Measurements from ENCODE around the gene MYBPHL. TPM values are rescaled to one million over a fixed set of nuclear protein-coding genes. Genes with fewer than 3 reads are reported as not detected.

Gene MYBPHL
- polyA plus RNA-seq, 1 of the 3 experiments (the other 2 are of a cell fraction) = 0.07 TPM

- H3K4me2 ChIP-seq = no peak overlapping the region
- H3K36me3 ChIP-seq (replicated peaks in 1 of 2; ENCODE audit: control insufficient read depth in 1 of 2, insufficient read depth in 2 of 2, low read length in 1 of 2) = peaks cover 0 to 14% of the 10 kb centered on the region in 2 experiments
- peaks cover 0 to 3% of the 10 kb centered on the region in 2 experiments; a peak in 2 of 4 replicates for H3K4me1 ChIP-seq (ENCODE audit: control insufficient read depth in 1 of 2, insufficient read depth in 2 of 2, low read depth in 1 of 2, low read length in 1 of 2)
- no peaks in the 10 kb centered on the region for H3F3A ChIP-seq (replicated peaks; ENCODE audit: insufficient read depth)
- H3K9ac ChIP-seq = no peak overlapping the region
- H4K20me1 ChIP-seq (ENCODE audit: insufficient read depth) = no peaks in the 10 kb centered on the region
- H3K27me3 ChIP-seq (ENCODE audit: insufficient read depth) = no peaks in the 10 kb centered on the region
- no peak overlapping the region for H3K4me3 ChIP-seq (ENCODE audit: low read depth in 2 of 2, low read length in 1 of 2)
- DNase-seq = no peak
- ChIA-PET POLR2A (no interaction called here), CTCF (no interaction called here)
- H2AFZ ChIP-seq (ENCODE audit: low read depth) = no peak overlapping the region
- H3K9me2 ChIP-seq = no peaks in the 10 kb centered on the region
- no peaks in the 10 kb centered on the region for H3K9me3 ChIP-seq
- no peak for TF ChIP-seq GABPA (IDR thresholded peaks at IDR 0.05; ENCODE audit: low read depth)
- TF ChIP-seq TCF12 (IDR thresholded peaks at IDR 0.05) = no peak
- TF ChIP-seq TAF1 (IDR thresholded peaks at IDR 0.05; ENCODE audit: borderline replicate concordance, low read depth, low read length) = no peak
- TF ChIP-seq YY1 (IDR thresholded peaks at IDR 0.05; ENCODE audit: low read depth) = no peak
- TF ChIP-seq SIN3A (IDR thresholded peaks at IDR 0.05; ENCODE audit: borderline replicate concordance, low read depth, low read length) = no peak
- TF ChIP-seq EP300 (IDR thresholded peaks at IDR 0.05; ENCODE audit: borderline replicate concordance in 1 of 2, low read depth in 1 of 2, low read length in 1 of 2) = no peak
- no peak for TF ChIP-seq NRF1 (IDR thresholded peaks at IDR 0.05; ENCODE audit: low read depth, low read length)
- no peak for TF ChIP-seq EZH2phosphoT487 (IDR thresholded peaks at IDR 0.05; ENCODE audit: borderline replicate concordance, low read depth)
- no peak for TF ChIP-seq USF2 (IDR thresholded peaks at IDR 0.05; ENCODE audit: borderline replicate concordance, low read depth, low read length)
- TF ChIP-seq RCOR1 (IDR thresholded peaks at IDR 0.05; ENCODE audit: low read length) = no peak
- no peak for TF ChIP-seq CHD2 (IDR thresholded peaks at IDR 0.05; ENCODE audit: low read length, partially characterized antibody)
- no peak for TF ChIP-seq MXI1 (IDR thresholded peaks at IDR 0.05; ENCODE audit: low read depth, low read length)
- no peak for TF ChIP-seq FOXM1 (IDR thresholded peaks at IDR 0.05; ENCODE audit: low read depth)
- no peak for TF ChIP-seq MEF2A (IDR thresholded peaks at IDR 0.05; ENCODE audit: borderline replicate concordance, low read depth)
- no peak for TF ChIP-seq ELF1 (IDR thresholded peaks at IDR 0.05)
- no peak for TF ChIP-seq GATA2 (CRISPR knock-in tag; IDR thresholded peaks at IDR 0.05)
- no peaks in the 10 kb centered on the region for H3K79me2 ChIP-seq (ENCODE audit: insufficient read depth)
- 87% methylated on average over 1 of the region's 1 CpG for WGBS (ENCODE audit: low lambda C conversion rate)
- H3K27ac ChIP-seq (ENCODE audit: low read depth in 2 of 2, low read length in 1 of 2) = no peak overlapping the region
Measured at GRCh38 chr1:109356505-109356904, 49.7 kb upstream of the MYBPHL start.

- H3K36me3 ChIP-seq (replicated peaks in 1 of 2; ENCODE audit: control insufficient read depth in 1 of 2, insufficient read depth in 2 of 2, low read length in 1 of 2) = peaks cover 0 to 21% of the 10 kb centered on the region in 2 experiments
- WGBS (ENCODE audit: low lambda C conversion rate) = 93% methylated on average over 3 of the region's 3 CpGs
- no peak for TF ChIP-seq JUND (IDR thresholded peaks at IDR 0.05)
- TF ChIP-seq USF1 (IDR thresholded peaks at IDR 0.05; ENCODE audit: borderline replicate concordance, low read depth) = no peak
- no peak for TF ChIP-seq REST (IDR thresholded peaks at IDR 0.05; ENCODE audit: low read depth, low read length)
- no peak for TF ChIP-seq USF2 (IDR thresholded peaks at IDR 0.05; ENCODE audit: borderline replicate concordance, low read depth, low read length)
- no peak for TF ChIP-seq RAD21 (IDR thresholded peaks at IDR 0.05; ENCODE audit: low read length)
- no peak for TF ChIP-seq FOXJ3 (CRISPR knock-in tag; IDR thresholded peaks at IDR 0.05)
- no peak for TF ChIP-seq ZBTB33 (IDR thresholded peaks at IDR 0.05; ENCODE audit: borderline replicate concordance, low read depth)
- peaks cover 0 to 3% of the 10 kb centered on the region in 2 experiments; a peak in 1 of 4 replicates for H3K4me1 ChIP-seq (ENCODE audit: control insufficient read depth in 1 of 2, insufficient read depth in 2 of 2, low read depth in 1 of 2, low read length in 1 of 2)
- ChIA-PET POLR2A (no interaction called here), CTCF (no interaction called here)
- no peaks in the 10 kb centered on the region for H3K27me3 ChIP-seq (ENCODE audit: insufficient read depth)
- no peaks in the 10 kb centered on the region for H3K9me3 ChIP-seq
- H3K79me2 ChIP-seq (ENCODE audit: insufficient read depth) = no peaks in the 10 kb centered on the region
- H3K9me2 ChIP-seq = no peaks in the 10 kb centered on the region
- no peaks in the 10 kb centered on the region for H4K20me1 ChIP-seq (ENCODE audit: insufficient read depth)
- DNase-seq = no peak
- H3F3A ChIP-seq (replicated peaks; ENCODE audit: insufficient read depth) = no peaks in the 10 kb centered on the region
- H3K27ac ChIP-seq (ENCODE audit: low read depth in 2 of 2, low read length in 1 of 2) = no peak overlapping the region
- no peak overlapping the region for H3K9ac ChIP-seq
- H3K4me2 ChIP-seq = no peak overlapping the region
- no peak overlapping the region for H3K4me3 ChIP-seq (ENCODE audit: low read depth in 2 of 2, low read length in 1 of 2)
- no peak overlapping the region for H2AFZ ChIP-seq (ENCODE audit: low read depth)
Measured at GRCh38 chr1:109354929-109355328, 48.1 kb upstream of the MYBPHL start.
